C4-2B (cell line): ENCODE data around the gene FOLR1.

Experiments used
- H3K27ac ChIP-seq: fragments of 450-650 bp; 2 replicates; pipeline ENCODE4 v1.5.1; 2017
- ZFX ChIP-seq: fragments of 450-650 bp; IDR thresholded peaks from 2 replicates; pipeline ENCODE4 v1.6.1; 2017
- TF ChIP-seq, protein P1 (sequence below): fragments of 450-650 bp; conservative IDR thresholded peaks from 2 replicates; pipeline ENCODE4 v1.5.1; 2017; ENCODE audit warnings: mild to moderate bottlenecking

FOLR1 gene

DNA sequence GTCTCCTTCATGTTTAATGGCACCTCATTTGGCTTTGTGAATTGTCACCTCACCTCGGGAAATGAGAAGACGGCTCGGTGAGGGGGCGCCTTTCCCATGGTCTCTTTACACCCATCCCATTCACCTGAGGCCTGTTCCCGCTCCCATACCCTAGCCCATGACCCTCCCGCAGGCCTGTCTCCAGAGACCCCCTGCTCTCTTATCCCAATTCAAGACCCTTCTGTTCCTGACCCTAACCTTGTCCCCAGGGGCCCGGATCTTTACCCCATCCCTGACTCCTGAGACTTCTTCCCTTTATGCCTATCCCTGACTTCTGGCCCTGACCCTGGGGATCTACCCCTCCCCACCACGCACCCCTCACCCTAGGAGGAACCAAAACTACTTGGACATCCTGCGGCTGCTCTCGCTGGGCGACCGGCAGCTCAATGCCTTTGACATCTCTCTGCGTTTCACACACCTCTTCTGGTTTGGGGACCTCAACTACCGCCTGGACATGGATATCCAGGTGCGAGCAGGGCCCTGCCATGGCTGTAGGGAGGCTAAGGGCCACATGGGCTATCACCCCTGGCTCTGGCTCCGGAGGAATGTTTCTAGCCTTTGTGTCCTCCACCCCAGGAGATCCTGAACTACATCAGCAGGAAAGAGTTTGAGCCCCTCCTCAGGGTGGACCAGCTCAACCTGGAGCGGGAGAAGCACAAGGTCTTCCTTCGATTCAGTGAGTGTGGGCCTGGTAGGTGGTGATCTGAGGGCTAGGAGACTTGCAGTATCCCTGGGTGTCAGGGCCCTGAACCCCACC lies 40.5 kb downstream of the FOLR1 start:
- TF ChIP-seq ZFX = no peak
- no peak overlapping the region for H3K27ac ChIP-seq

GRCh38 chr11:72233056-72233772 lies 41.3 kb downstream of the FOLR1 start:
- no peak overlapping the region for H3K27ac ChIP-seq
- TF ChIP-seq ZFX = no peak
- TF ChIP-seq, protein P1, sequence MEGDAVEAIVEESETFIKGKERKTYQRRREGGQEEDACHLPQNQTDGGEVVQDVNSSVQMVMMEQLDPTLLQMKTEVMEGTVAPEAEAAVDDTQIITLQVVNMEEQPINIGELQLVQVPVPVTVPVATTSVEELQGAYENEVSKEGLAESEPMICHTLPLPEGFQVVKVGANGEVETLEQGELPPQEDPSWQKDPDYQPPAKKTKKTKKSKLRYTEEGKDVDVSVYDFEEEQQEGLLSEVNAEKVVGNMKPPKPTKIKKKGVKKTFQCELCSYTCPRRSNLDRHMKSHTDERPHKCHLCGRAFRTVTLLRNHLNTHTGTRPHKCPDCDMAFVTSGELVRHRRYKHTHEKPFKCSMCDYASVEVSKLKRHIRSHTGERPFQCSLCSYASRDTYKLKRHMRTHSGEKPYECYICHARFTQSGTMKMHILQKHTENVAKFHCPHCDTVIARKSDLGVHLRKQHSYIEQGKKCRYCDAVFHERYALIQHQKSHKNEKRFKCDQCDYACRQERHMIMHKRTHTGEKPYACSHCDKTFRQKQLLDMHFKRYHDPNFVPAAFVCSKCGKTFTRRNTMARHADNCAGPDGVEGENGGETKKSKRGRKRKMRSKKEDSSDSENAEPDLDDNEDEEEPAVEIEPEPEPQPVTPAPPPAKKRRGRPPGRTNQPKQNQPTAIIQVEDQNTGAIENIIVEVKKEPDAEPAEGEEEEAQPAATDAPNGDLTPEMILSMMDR = no peak

DNA sequence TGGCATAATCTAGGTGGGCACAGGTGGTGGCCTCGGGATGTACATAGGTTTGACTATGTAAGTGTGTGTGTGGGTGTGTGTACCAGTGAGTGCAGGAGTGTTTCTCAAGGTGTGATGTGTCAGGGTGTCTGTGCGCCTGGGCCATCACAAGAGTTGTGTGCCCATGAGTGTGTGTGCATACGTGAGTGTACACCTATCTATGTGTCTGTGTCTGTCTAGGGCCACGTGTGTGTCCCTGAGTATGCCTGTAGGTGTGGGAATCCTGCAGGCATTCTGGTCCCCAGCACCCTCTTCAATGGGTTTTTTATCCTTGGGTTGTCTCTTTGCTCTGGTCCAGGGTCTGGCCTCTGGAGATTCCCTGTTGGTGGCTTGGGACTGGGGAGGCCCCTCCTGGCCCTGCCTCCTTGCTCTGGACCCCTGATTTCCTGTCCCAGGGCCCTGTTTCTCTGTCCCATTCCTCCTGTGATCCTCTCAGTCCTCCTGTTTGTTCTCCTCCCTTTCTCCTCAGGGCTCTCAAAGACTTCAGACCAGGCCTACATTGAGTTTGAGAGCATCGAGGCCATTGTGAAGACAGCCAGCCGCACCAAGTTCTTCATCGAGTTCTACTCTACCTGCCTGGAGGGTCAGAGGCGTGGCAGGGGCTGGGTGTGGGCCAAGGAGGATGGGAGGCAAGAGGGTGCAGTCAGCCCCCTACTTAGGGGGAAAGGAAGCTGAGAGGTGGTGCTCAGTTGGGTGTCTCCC lies 42.0 kb downstream of the FOLR1 start:
- no peak overlapping the region for H3K27ac ChIP-seq

GRCh38 chr11:72234514-72234830 lies 42.5 kb downstream of the FOLR1 start:
- H3K27ac ChIP-seq = no peak overlapping the region
- TF ChIP-seq, protein P1 = no peak
- no peak for TF ChIP-seq ZFX

More for the DNA sequence above, 42.0 kb downstream of the FOLR1 start:
- TF ChIP-seq ZFX = no peak
- TF ChIP-seq, protein P1 = no peak

GRCh38 chr11:72234920-72235319 lies 43.0 kb downstream of the FOLR1 start:
- TF ChIP-seq ZFX = no peak
- TF ChIP-seq, protein P1 = no peak
- no peak overlapping the region for H3K27ac ChIP-seq

DNA sequence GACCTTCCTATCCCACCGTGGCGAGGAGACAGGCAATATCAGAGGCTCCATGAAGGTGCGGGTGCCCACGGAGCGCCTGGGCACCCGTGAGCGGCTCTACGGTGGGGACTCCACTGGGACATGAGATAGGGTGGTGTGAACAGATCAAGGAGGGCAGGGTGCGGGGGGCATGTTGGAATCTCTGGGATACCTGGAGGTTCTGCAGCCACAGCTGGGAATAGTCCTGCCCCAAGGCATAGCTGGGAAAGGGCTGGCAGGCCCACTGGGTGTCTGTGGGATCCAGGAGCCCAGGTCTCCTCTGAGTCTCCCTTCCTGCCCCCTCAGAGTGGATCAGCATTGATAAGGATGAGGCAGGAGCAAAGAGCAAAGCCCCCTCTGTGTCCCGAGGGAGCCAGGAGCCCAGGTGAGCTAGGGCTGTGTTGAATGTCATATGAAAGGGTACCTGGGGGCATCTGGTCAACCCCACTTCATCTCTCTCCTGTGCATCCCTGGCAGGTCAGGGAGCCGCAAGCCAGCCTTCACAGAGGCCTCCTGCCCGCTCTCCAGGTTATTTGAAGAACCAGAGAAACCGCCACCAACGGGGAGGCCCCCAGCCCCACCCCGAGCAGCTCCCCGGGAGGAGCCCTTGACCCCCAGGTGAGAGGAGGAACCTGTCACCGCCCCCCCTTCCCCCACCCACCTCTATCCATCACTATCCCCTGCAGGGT lies 43.6 kb downstream of the FOLR1 start:
- TF ChIP-seq, protein P1 = no peak
- no peak for TF ChIP-seq ZFX
- no peak overlapping the region for H3K27ac ChIP-seq

- H3K27ac ChIP-seq = no peak overlapping the region
- TF ChIP-seq, protein P1 = no peak
- TF ChIP-seq ZFX = no peak
Observed at GRCh38 chr11:72236083-72236697, 44.2 kb downstream of the FOLR1 start.
